MM.1S (cell line): Measurements from ENCODE around the gene WDR6.

Source experiments
- EZH2 ChIP-seq: fragments of 300-600 bp; sonication (generic); optimal IDR thresholded peaks from 2 replicates; pipeline ENCODE3; 2017; ENCODE audit warnings: low read depth, mild to moderate bottlenecking, antibody characterized with exemption, low read length, mixed read lengths
- EZH2phosphoT487 ChIP-seq: fragments of 300-600 bp; sonication (generic); IDR thresholded peaks from 2 replicates; pipeline ENCODE4 v1.6.1; 2018; ENCODE audit warnings: antibody characterized with exemption, low read length
- TF ChIP-seq, protein P1 (sequence below): fragments of 300-600 bp; sonication (generic); IDR thresholded peaks from 2 replicates; pipeline ENCODE4 v1.5.1; 2016; ENCODE audit warnings: antibody characterized with exemption, low read length, mixed read lengths

DNA sequence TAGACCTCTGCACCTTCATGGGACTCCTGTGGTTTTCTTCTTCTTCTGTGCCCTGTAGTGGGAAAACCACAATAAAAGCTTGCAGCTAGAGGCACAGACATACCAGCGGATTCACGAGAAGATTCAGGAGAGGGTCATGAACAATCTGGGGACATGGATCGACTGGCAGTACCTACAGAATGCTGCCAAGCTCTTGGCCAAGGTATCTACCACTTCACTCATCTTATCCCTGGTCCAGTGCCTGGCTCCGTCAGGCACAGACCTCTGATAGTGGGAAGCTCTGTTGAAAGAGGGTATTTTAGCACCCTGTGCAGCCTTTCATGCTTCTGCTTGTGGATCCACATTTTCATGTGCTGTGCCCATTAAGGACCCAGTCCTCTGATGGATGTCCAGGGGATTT is 26.9 kb upstream of the WDR6 start:
- TF ChIP-seq, protein P1, sequence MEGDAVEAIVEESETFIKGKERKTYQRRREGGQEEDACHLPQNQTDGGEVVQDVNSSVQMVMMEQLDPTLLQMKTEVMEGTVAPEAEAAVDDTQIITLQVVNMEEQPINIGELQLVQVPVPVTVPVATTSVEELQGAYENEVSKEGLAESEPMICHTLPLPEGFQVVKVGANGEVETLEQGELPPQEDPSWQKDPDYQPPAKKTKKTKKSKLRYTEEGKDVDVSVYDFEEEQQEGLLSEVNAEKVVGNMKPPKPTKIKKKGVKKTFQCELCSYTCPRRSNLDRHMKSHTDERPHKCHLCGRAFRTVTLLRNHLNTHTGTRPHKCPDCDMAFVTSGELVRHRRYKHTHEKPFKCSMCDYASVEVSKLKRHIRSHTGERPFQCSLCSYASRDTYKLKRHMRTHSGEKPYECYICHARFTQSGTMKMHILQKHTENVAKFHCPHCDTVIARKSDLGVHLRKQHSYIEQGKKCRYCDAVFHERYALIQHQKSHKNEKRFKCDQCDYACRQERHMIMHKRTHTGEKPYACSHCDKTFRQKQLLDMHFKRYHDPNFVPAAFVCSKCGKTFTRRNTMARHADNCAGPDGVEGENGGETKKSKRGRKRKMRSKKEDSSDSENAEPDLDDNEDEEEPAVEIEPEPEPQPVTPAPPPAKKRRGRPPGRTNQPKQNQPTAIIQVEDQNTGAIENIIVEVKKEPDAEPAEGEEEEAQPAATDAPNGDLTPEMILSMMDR, result no peak
- TF ChIP-seq EZH2phosphoT487 (no peak), EZH2 (no peak)
